NCI-H2171 treated with DMSO at 0.1 percent for 48 hours (cell line): Measurements from ENCODE around the gene DNAJB11.

Source experiments
- DNase-seq: peaks from one replicate; lab custom pipeline; 2025; lab: John Stamatoyannopoulos, UW

Gene DNAJB11

DNA sequence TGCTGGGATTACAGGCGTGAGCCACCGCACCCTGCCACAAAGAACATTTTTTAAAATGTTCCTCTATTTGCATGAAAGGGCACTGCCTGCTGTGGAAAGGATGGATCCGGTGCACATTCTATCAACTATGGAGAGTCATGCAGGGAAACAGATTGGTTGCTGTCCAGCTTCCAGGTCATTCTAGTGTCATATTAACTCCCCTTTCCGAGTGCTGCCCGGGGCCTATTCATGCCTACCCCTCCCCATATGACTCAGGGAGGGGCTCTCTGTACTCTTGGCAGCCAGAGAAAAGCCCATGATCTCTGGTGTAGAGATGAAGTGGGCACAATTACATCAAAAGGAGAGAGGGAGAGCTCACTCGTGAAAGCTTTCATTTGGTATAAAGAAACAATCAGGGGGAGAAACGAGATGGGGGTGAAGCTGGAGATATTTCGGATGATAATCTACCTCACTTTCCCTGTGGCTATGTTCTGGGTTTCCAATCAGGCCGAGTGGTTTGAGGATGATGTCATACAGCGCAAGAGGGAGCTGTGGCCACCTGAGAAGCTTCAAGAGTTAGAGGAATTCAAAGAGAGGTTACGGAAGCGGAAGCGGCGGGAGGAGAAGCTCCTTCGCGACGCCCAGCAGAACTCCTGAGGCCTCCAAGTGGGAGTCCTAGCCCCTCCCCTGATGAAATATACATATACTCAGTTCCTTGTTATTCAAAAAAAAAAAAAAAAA is 26.2 kb downstream of the DNAJB11 start:
- no peak for DNase-seq

- DNase-seq = no peak
Observed at GRCh38 chr3:186598108-186598784, 27.7 kb downstream of the DNAJB11 start.

GRCh38 chr3:186598794-186599141 is 28.2 kb downstream of the DNAJB11 start:
- no peak for DNase-seq

- no peak for DNase-seq
Observed at GRCh38 chr3:186599142-186599784, 28.7 kb downstream of the DNAJB11 start.

GRCh38 chr3:186599785-186600166 is 29.3 kb downstream of the DNAJB11 start:
- no peak for DNase-seq

DNA sequence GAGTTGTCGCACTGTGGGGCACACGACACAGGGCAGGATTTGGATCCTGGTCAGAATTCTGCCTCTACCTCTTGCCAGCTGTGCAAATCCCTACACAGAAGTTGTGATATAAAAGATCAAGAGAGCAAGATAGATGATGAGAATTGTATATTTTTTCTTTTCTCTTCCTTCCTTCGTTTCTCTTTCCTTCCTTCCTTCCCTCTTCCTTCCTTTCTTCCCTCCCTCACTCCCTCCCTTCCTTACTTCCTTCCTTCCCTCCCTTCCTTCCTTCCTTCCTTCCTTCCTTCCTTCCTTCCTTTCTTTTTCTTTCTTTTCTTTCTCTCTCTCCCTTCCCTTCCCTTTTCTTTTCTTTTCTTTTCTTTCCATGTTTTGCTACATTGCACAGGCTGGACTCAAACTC is 30.4 kb downstream of the DNAJB11 start:
- no peak for DNase-seq

DNA sequence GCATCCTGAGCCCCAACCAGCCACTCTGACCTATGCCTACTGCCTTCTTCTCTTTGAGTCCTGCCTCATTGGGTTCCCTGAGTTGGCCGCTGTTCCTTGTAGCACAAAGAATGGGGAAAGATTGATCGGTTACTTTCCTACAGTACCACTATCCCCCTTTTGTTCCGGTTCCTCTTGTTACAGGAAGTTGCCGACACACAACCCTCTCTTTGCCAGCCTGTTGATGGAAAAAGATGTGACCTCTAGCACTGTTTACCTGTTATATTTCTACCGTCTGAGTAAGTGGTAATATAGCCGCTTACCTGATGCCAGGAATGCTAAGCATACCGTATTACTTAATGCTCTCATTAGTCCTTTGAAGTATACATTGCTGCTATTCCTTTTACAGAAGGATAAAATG is 32.6 kb downstream of the DNAJB11 start:
- DNase-seq = no peak

- no peak for DNase-seq
Observed at GRCh38 chr3:186605078-186605477, 34.6 kb downstream of the DNAJB11 start.

GRCh38 chr3:186605561-186606545 is 35.3 kb downstream of the DNAJB11 start:
- DNase-seq = no peak

DNA sequence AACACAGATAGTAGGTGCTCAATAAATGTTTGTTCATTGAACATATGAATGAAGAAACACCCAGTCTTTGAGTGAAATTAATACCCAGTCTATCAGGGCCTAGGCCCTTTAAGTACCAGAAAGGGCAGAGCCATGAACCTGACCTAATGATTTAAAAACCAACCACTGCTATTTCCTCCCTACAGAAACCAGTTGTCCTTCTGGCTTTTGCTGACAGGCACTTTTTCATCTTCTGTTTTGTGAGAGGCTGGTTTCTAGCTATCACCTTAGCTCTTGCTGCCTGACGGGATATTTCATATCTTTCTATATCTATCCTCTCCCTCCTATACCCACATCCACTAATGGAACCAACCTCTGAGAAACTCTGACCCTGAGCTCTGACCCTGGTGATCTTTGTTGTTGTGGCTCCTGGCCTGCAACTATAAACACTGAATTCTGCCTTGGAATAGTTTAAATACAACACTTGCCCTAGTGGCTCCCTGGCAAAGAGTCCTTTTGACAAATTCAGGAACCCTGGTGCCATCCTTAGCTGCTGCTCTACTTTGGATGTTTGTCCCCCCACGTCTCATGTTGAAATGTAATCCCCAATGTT is 38.2 kb downstream of the DNAJB11 start:
- no peak for DNase-seq

GRCh38 chr3:186609247-186609868 is 38.8 kb downstream of the DNAJB11 start:
- DNase-seq = no peak

- no peak for DNase-seq
Observed at GRCh38 chr3:186612065-186612464, 41.5 kb downstream of the DNAJB11 start.

- DNase-seq = no peak
Observed at GRCh38 chr3:186612721-186613636, 42.5 kb downstream of the DNAJB11 start, which contains the start of gene AHSG. TSS of gene AHSG (plus strand) at chr3:186613060. CDS start at chr3:186613142, 82 bp downstream.

- no peak for DNase-seq
Observed at GRCh38 chr3:186613637-186614265, 43.2 kb downstream of the DNAJB11 start.

GRCh38 chr3:186614266-186614596 is 43.7 kb downstream of the DNAJB11 start:
- DNase-seq = no peak

- peak; percentile 74 for DNase-seq
Observed at GRCh38 chr3:186614597-186615483, 44.3 kb downstream of the DNAJB11 start.

DNA sequence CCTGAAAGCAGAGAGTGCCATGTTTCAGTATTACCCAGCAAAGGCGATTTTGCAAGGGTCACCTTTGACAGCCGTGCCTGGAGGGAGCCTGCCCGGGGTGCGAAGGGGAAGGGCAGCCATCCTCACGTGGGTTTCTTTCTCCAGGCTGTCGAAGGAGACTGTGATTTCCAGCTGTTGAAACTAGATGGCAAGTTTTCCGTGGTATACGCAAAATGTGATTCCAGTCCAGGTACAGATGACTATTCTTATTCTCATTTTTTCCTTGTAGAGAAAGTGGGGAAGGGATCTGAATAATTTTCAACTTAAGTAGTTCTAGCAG is 45.7 kb downstream of the DNAJB11 start:
- no peak for DNase-seq

DNA sequence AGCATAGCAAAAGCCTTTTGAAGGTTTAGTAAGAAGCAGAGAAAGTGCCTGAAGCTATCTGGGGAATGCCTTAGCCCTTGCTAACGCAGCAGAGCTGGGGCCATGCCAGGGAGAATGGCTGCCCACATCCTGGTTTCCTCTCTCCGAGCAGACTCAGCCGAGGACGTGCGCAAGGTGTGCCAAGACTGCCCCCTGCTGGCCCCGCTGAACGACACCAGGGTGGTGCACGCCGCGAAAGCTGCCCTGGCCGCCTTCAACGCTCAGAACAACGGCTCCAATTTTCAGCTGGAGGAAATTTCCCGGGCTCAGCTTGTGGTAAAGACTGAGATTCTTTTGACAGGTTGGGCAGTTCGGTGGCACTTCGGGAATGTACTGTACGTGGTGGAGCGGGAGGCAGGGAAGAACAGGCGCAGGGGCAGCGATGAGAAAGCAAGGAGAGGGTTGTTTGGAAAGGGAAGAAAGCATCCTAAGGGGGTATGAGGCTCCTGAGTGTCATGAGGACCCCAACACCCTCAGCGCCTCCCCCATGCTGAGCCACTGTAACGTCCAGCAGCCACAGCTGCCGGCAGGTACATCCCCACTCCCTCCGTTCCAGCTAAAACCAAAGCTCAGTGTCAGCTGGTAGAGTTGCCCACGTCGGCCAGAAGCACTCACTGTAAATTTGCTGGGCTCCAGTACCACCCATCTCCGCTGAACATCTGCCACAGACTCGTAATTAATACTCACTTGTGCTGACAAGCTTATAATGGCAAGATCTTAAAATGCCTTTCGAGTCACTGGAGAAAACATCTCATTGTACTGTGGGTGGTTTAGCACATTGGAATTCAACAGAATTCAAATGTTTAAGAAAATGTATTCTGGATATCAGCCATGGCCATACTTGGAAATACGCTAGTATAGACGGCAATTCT is 46.8 kb downstream of the DNAJB11 start:
- DNase-seq = peak; percentile 80
